ENCODE data around the gene SYTL1.

Gene SYTL1

DNA sequence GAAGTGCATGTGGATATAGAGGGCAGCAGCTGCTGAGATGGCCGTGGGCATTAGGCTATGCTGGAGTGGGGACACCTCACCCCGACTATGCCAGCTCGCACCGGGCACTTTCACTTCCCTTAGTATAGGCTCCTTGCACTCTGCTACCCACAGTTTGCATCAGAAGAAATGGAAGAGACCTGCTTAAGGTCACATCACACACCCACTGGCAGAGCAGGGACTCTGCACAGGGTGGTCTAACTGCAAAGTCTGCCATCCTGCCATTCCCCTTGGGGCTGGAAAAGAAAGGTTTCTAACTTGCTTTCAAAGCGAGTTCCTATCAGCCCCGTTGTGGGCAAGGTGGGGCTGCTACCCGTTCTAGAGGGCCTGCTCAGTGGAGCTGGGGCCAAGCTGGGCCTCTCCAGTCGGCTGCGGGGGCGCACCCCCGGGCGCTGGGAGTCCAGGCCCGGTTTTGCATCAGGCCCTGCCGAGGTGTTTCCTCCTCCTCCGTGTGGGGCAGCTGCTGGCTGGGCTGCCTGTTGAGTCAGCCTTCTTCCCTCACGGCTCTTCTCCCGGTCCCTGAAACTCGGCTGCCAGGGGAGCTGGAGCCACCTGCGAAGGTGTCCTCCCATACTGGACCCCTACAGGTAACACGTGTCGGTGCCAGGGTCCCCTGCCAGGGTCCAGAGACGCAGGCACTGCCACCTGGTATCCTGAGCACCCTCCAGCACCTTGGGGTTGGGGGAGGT, at the start of gene SYTL1:
Gene SYTL1 (plus strand): TSS at position 498 of the 728 bp plus-strand sequence. CDS start 3,313 bp downstream, outside the sequence.
- DNase-seq = peak in 8 of 58 donors; percentile 6 to 64 (median 15)

DNA sequence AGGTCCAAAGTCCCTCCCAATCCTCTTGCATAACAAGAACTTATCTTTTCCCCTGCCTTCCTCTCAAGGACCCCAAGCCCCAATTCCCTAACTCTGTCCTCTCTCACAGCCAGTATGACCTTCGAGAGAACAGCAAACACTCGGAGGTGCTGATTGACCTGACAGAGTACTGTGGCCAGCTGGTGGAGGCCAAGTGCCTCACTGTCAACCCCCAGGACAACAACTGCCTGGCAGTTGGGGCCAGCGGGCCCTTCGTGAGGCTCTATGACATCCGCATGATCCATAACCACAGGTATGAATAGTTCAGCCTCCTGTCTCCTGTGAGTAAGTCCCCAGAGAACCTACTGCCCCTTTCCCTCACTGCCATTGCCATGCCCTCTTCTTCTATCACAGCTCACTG, 49.7 kb upstream of the SYTL1 start:
- DNase-seq = no peak

DNA sequence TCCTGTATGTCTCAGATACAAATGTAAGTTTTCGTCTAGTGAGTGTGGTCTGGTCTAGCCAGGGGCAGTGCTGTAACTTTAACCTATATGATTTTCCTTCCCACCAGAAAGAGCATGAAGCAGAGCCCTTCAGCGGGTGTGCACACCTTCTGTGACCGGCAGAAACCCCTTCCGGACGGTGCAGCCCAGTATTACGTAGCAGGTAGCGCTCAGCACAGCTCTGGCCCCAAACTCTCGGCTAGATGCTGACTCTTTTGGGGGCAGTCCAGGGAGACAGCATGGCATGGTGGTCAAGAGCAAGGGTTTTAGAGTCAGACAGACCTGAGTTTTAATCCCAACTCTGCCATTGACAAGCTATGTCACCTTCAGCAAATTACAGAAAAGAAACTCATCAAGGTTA, 47.9 kb upstream of the SYTL1 start:
- DNase-seq = no peak

GRCh38 chr1:27296773-27297291, 45.0 kb upstream of the SYTL1 start:
- DNase-seq = peak in 54 of 58 donors; percentile 1 to 83 (median 34)

DNA sequence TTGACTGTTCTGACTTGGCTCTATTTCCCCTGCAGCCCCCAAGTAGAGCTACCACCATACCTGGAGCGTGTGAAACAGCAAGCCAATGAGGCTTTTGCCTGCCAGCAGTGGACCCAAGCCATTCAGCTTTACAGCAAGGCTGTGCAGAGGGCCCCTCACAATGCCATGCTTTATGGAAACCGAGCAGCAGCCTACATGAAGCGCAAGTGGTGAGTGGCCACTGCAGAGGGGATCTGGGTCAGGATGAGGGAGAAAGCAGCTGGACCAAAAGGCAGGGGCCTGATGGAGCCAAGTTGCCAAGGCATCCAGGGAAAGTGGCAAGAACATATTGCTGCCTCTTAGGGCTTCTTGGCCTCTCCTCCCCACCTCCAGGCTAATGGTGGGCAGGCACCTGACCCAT, 43.9 kb upstream of the SYTL1 start:
- no peak for DNase-seq

DNA sequence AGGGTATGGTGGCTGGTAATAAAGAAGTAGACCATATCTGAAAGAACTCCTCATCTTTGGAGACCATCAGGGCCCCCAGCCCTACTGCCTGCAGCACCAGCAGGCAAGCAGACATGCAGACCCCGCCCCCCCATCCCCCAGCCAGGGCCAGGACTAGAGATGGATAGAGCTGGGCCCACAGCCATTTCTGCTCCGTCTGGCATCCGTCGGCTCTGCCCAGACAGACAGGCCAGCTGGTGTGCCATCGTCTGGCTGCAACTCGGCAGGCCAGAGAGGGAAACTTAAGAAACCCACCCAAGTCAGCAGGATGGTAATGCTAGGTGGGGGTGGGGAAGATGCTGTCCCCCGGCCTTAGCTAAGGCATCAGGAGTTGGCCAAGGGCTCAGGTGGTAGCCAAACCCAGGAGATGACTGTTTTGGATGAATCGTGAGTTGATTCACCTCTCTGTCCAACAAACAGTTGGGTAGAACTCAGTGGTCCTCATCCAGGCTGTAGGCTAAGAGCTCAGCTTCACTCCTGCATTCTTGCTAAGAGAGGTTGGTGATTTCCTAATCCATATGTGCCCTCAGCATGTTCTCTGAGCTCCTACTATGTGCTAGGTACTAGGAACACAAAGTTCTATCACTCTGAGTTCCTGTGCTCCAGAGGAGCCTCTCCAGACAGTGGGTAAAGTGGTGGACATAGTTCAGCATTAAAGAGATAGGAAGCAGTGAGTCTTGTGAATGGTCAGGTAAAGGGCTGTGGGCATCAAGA, 43.0 kb upstream of the SYTL1 start:
- peak in 1 of 58 donors; percentile 2 for DNase-seq

- peak in 51 of 58 donors; percentile 2 to 80 (median 51) for DNase-seq
Measured at GRCh38 chr1:27299385-27300271, 42.2 kb upstream of the SYTL1 start.

DNA sequence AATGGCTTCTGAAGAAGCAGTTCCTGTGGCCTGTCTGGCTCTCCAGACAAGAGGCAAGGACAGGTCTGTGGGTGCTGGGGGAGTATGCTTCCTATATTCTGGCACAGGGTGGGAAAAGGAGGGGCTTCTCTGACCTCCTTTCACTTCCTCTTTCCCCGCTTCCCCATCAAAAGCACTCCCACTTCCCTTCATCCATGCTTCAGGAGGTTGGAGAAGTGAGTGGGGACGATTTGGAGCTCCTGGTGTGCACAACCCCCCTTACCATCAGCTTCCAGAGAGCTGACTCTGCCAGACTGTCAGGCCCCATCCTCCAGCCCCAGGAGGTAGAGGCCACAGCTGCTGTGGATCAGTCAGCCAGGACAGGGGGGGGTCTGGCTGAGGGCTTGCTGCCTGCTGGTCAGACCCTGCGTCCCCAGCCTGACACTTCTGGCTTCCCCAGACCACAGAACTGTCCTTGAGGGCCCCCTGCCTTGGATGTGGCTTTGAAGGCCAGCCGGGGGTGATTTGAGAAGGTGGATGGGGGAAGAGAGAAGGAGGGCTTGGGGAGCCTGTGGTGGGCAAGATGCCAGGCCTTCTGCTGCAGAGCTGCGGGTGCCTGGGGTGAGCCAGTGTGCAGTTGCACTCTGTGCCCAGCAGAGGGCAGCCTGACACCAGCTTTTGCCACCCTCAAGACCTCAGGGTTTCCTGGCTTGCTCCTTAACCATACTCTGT, 41.3 kb upstream of the SYTL1 start:
- peak; percentile 2 to 85 (median 74) for DNase-seq

GRCh38 chr1:27301052-27301422, 40.8 kb upstream of the SYTL1 start:
- DNase-seq = peak in 2 of 58 donors; percentile 34 to 48

DNA sequence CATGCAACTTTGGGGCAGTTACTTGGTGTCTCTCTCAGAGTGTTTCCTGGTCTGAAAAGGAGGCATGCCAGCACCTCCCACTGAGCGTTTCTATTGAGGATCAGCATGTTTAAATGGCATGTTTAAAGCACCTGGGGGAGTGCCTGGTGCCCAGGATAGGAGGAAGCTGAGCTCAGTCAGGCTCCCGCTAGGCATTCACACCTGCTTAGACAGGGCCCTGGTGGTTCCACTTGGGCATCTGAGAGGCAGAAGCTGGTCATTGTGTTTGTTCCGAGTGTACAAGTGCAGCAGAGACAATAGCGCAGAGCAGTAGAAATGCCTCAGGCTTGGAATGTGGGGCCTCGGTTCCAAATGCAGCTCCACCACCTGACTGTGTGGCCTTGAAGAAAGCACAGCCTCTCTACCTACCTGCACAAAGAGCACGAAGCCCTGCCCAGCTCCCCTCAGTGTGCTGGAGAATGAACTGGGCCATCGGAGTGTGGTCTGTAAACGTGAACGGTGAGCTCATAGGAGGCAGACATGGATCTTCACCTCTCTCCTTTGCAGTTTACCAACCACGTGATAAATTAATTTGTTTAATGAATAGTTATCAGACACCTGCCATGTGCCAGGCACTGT, 40.1 kb upstream of the SYTL1 start:
- DNase-seq = no peak

DNA sequence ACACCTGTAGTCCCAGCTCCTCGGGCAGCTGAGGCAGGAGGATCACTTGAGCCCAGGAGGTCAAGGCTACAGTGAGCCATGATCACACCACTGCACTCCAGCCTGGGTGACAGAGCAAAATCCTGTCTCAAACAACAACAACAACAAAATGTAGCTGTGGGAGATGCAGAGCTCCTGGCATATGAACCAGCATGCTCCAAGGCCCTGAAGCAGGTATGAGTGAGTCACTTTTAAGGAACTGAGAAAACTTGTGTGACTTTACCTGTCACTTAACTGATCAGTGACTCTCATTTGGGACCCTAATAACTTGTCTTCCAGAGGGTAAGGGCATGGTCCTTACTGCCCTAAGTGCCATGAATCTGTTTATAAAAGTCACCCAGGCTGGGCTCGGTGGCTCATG, 39.2 kb upstream of the SYTL1 start:
- no peak for DNase-seq

GRCh38 chr1:27303509-27303908, 38.3 kb upstream of the SYTL1 start:
- no peak for DNase-seq

GRCh38 chr1:27306071-27306470, 35.8 kb upstream of the SYTL1 start:
- no peak for DNase-seq

- no peak for DNase-seq
Measured at GRCh38 chr1:27306892-27307761, 34.7 kb upstream of the SYTL1 start.

DNA sequence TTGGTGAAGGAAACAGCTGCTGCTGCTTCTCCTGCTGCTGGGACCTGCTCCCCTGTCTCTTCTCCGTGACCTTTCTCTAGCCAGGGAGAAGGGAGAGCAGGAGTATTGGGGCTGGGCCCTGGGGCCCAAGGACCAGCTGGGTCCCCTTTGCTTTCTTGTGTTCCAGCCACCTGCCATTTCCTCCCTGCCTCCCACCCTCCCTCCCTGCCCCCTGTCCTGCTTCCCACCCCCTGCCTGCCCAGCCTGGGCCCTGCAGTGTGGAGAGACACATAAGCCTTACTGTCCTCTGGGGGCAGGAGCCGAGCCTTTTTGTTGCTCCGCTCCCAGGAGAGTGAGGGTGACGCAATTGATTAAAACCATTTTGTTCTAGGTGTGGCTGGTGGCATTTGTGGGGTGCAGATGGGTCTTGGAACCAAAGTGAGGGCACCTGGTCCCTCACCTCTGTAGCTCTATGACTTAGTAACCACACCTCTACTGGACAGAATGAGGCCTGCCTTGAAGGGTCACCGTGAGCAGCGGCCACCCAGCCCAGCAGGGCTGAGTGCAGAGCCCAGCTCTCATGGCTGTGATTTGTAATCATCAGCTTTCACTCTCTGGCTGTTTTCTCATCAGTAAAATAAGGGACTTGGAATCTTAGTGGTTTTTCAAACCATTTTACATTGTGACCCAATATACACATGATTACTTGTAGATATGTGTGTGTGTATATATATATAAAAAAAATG, 33.8 kb upstream of the SYTL1 start:
- no peak for DNase-seq

- DNase-seq = no peak
Measured at GRCh38 chr1:27314169-27314568, 27.7 kb upstream of the SYTL1 start.

DNA sequence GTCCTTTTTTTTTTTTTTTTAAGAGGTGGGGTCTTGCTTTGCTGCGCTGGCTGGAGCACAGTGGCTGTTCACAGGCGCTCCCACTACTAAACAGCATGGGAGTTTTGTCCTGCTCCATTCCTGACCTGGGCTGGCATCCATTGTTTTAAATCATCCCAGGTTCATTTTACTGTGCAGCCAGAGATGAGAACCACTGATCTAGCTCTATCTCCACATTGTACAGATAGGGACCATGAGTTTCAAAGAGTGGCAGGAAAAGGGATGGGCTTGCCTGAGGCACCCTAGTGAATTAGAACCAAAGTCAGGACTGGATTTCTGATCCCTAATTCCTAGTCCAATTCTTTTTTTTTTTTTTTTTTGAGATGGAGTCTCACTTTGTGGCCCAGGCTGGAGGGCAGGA, 27.1 kb upstream of the SYTL1 start:
- DNase-seq = no peak

DNA sequence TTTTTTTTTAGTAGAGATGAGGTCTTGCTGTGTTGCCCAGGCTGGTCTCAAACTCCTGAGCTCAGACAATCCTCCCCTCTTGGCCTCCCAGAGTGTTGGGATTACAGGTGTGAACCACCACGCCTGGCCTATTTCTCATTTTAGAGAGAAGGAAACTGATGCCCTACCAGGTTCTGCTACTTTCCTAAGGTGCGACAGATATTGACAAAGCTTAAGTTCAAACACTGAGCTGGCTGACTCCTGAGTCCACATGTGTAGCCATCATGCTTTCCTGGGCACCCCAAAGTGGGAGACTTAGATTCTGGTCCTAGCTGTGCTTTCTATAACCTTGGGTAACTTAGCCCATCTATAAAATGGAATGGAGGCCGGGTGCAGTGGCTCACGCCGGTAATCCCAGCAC, 25.0 kb upstream of the SYTL1 start:
- DNase-seq = no peak

GRCh38 chr1:27318136-27318535, 23.7 kb upstream of the SYTL1 start:
- DNase-seq = no peak
